ENCODE results near the gene ELN. TPM values are rescaled to one million over a fixed set of nuclear protein-coding genes. Genes with fewer than 3 reads are reported as not detected.
A peak's percentile ranks its signal among the peaks of the same experiment; 100 is the strongest.

ELN gene
- total and polyA plus RNA-seq, 2 of the 4 experiments (the other 2 are of a cell fraction) = 2.2 to 14.3 TPM

- Histone ChIP-seq H3K9ac (ENCODE audit: low read depth, low read length) (0 out of 2 replicates have a peak overlapping the region, but pooled peaks have one; percentile 1), H3K27ac (ENCODE audit: insufficient read depth, low read length) (no peak overlapping the region), H3K9me3 (ENCODE audit: control insufficient read depth, insufficient read depth, low read length) (no peaks in the 10 kb centered on the region), H2BK20ac (ENCODE audit: low read depth, low read length) (no peak overlapping the region), H3K27me3 (ENCODE audit: control insufficient read depth, insufficient read depth, low read length) (no peaks in the 10 kb centered on the region), H3K56ac (ENCODE audit: extremely low read depth, insufficient read depth, low read length) (no peak overlapping the region), H4K20me1 (ENCODE audit: insufficient read depth, low read length) (no peaks in the 10 kb centered on the region), H3K23ac (ENCODE audit: low read depth, low read length) (peak overlapping the region; percentile 34), H2BK15ac (ENCODE audit: low read depth, low read length) (no peak overlapping the region), H2BK120ac (ENCODE audit: low read depth, low read length) (no peak overlapping the region), H3K4me2 (ENCODE audit: low read depth, low read length) (peak overlapping the region; percentile 78; the same call in 1 of the 2 replicates), H4K5ac (ENCODE audit: low read depth, low read length) (no peak overlapping the region; the same call in 1 of the 2 replicates), H3K9me1 (ENCODE audit: insufficient read depth, low read length) (peaks cover 3% of the 10 kb centered on the region; the same call in 1 of the 2 replicates), H3K4me1 (ENCODE audit: control insufficient read depth, insufficient read depth, low read length) (peaks cover 34% of the 10 kb centered on the region), H3K4ac (ENCODE audit: low read depth, low read length) (peak overlapping the region; percentile 48; the same call in 1 of the 2 replicates), H3K14ac (replicated peaks; ENCODE audit: low read depth, low read length) (no peak overlapping the region), H3K18ac (ENCODE audit: low read depth, low read length) (no peak overlapping the region), H3K36me3 (ENCODE audit: control insufficient read depth, insufficient read depth, low read length) (no peaks in the 10 kb centered on the region), H2AK9ac (replicated peaks; ENCODE audit: low read depth, low read length, poor library complexity) (no peak overlapping the region), H2AK5ac (ENCODE audit: low read depth, low read length) (peak overlapping the region; percentile 41), H3K79me1 (ENCODE audit: low read depth in 1 of 2, low read length in 2 of 2) (peaks cover 0 to 10% of the 10 kb centered on the region in 2 experiments; a peak in 1 of 4 replicates), H2AFZ (replicated peaks; ENCODE audit: low read length, poor library complexity) (peak overlapping the region; percentile 16), H4K91ac (ENCODE audit: insufficient read depth, low read depth, low read length) (peak overlapping the region; percentile 24; the same call in 1 of the 2 replicates), H2BK5ac (ENCODE audit: low read depth, low read length, poor library complexity, severe bottlenecking) (no peak overlapping the region), H3K4me3 (ENCODE audit: insufficient read depth, low read depth, low read length) (peak overlapping the region; percentile 25; the same call in 1 of the 2 replicates), H4K8ac (ENCODE audit: low read depth in 2 of 2, low read length in 2 of 2) (no peak overlapping the region)
- in situ Hi-C loops (cut with MboI; ENCODE audit: low sequenced_read_pairs) = no loop called here
- no TSS peak for BruUV-seq (replicated peaks)
- dilution Hi-C loops (cut with HindIII; ENCODE audit: low sequenced_read_pairs, unreplicated experiment) = no loop called here
- no peak for ATAC-seq (ENCODE audit: low read depth)
- no peak for DNase-seq
- intact Hi-C loops (cut with micrococcal nuclease) = no loop called here
- POLR2A ChIA-PET (ENCODE audit: unreplicated experiment) = interaction anchor here (1.0 kb wide), 1 partner anchor 179 kb away, joined by 3 read pairs; no protein-coding TSS in a partner anchor
- CTCF ChIA-PET = interaction anchor here (0.5 to 0.6 kb wide), 2 partner anchors 106 to 212 kb away, joined by 3 to 10 read pairs; no protein-coding TSS in a partner anchor
- 60% methylated on average over 4 of the region's 18 CpGs; no CpG with 5 or more reads in 1 of the 2 experiments for WGBS, 2 experiments (ENCODE audit: extremely low coverage in 2 of 2, insufficient read length in 1 of 2)
- TF ChIP-seq FOS (IDR thresholded peaks at IDR 0.05; ENCODE audit: low read depth, low read length) (no peak), RAD21 (IDR thresholded peaks at IDR 0.05; ENCODE audit: low read length) (no peak), RCOR1 (IDR thresholded peaks at IDR 0.05; ENCODE audit: insufficient replicate concordance, low read length) (no peak), POLR2A (IDR thresholded peaks at IDR 0.05; ENCODE audit: low read depth, low read length) (no peak), MAZ (IDR thresholded peaks at IDR 0.05; ENCODE audit: borderline replicate concordance, low read depth, low read length) (no peak), MAFK (IDR thresholded peaks at IDR 0.05; ENCODE audit: low read depth, low read length) (no peak), ELK1 (IDR thresholded peaks at IDR 0.05; ENCODE audit: borderline replicate concordance, low read depth, low read length) (no peak), NFE2L2 (IDR thresholded peaks at IDR 0.05; ENCODE audit: low read depth, low read length) (no peak), SMC3 (IDR thresholded peaks at IDR 0.05; ENCODE audit: low read depth, low read length) (no peak), MXI1 (IDR thresholded peaks at IDR 0.05; ENCODE audit: borderline replicate concordance, low read depth, low read length) (no peak), CEBPB (IDR thresholded peaks at IDR 0.05; ENCODE audit: low read depth, low read length) (no peak), CHD1 (IDR thresholded peaks at IDR 0.05; ENCODE audit: low read depth, low read length) (no peak), RFX5 (IDR thresholded peaks at IDR 0.05; ENCODE audit: low read depth, low read length) (no peak), BHLHE40 (IDR thresholded peaks at IDR 0.05; ENCODE audit: low read depth, low read length) (no peak), CTCF (conservative IDR thresholded peaks at IDR 0.05; ENCODE audit: low read depth, low read length) (no peak)
Measured at GRCh38 chr7:74029089-74029785, 1.3 kb downstream of the ELN start.

All from IMR-90 (cell line).